ENCODE data around the gene GPC6.

The GPC6 gene

GRCh38 chr13:93502987-93503615, 276.5 kb downstream of the GPC6 start:
- no peak for DNase-seq (ENCODE audit: low read depth)

GRCh38 chr13:93505104-93505952, 278.7 kb downstream of the GPC6 start:
- DNase-seq (ENCODE audit: low read depth), result no peak

- DNase-seq (ENCODE audit: low read depth), result no peak
Measured at GRCh38 chr13:93511011-93511410, 284.4 kb downstream of the GPC6 start.

- no peak for DNase-seq (ENCODE audit: low read depth)
Measured at GRCh38 chr13:93515267-93515666, 288.7 kb downstream of the GPC6 start.

GRCh38 chr13:93517658-93518057, 291.1 kb downstream of the GPC6 start:
- no peak for DNase-seq (ENCODE audit: low read depth)

GRCh38 chr13:93521307-93521706, 294.7 kb downstream of the GPC6 start:
- no peak for DNase-seq (ENCODE audit: low read depth)

- DNase-seq (ENCODE audit: low read depth), result peak; percentile 27
Measured at GRCh38 chr13:93522501-93522900, 295.9 kb downstream of the GPC6 start.

GRCh38 chr13:93525087-93525486, 298.5 kb downstream of the GPC6 start:
- no peak for DNase-seq (ENCODE audit: low read depth)

- no peak for DNase-seq (ENCODE audit: low read depth)
Measured at GRCh38 chr13:93527748-93528297, 301.2 kb downstream of the GPC6 start.

GRCh38 chr13:93529961-93530360, 303.4 kb downstream of the GPC6 start:
- DNase-seq (ENCODE audit: low read depth), result peak; percentile 48

- no peak for DNase-seq (ENCODE audit: low read depth)
Measured at GRCh38 chr13:93534181-93534700, 307.6 kb downstream of the GPC6 start.

- peak; percentile 8 for DNase-seq (ENCODE audit: low read depth)
Measured at GRCh38 chr13:93535251-93535650, 308.6 kb downstream of the GPC6 start.

GRCh38 chr13:93539914-93540313, 313.3 kb downstream of the GPC6 start:
- DNase-seq (ENCODE audit: low read depth), result no peak

- no peak for DNase-seq (ENCODE audit: low read depth)
Measured at GRCh38 chr13:93547886-93548285, 321.3 kb downstream of the GPC6 start.

- peak; percentile 17 for DNase-seq (ENCODE audit: low read depth)
Measured at GRCh38 chr13:93549326-93550005, 322.9 kb downstream of the GPC6 start.

GRCh38 chr13:93550236-93550635, 323.6 kb downstream of the GPC6 start:
- DNase-seq (ENCODE audit: low read depth), result no peak

- DNase-seq (ENCODE audit: low read depth), result no peak
Measured at GRCh38 chr13:93552596-93552995, 326.0 kb downstream of the GPC6 start.

GRCh38 chr13:93554514-93554913, 327.9 kb downstream of the GPC6 start:
- DNase-seq (ENCODE audit: low read depth), result no peak

- DNase-seq (ENCODE audit: low read depth), result no peak
Measured at GRCh38 chr13:93558637-93559036, 332.0 kb downstream of the GPC6 start.

GRCh38 chr13:93559718-93560117, 333.1 kb downstream of the GPC6 start:
- DNase-seq (ENCODE audit: low read depth), result peak; percentile 1

- no peak for DNase-seq (ENCODE audit: low read depth)
Measured at GRCh38 chr13:93561576-93562225, 335.1 kb downstream of the GPC6 start.

GRCh38 chr13:93562676-93563075, 336.1 kb downstream of the GPC6 start:
- DNase-seq (ENCODE audit: low read depth), result no peak

Measured in fibroblast of gingiva (primary cell).